Urinary bladder (tissue), 4 donors: Measurements from ENCODE around the gene IGF2BP3. TPM values are rescaled to one million over a fixed set of nuclear protein-coding genes. Genes with fewer than 3 reads are reported as not detected.

Experiments used
- DNase-seq: peaks from one replicate; pipeline ENCODE4 v3.0.0-alpha.2; 2015; ENCODE audit errors: extremely low spot score
- H3K27ac ChIP-seq: one replicate; pipeline ENCODE4 v1.5.1; 2013; ENCODE audit warnings: low read depth, mild to moderate bottlenecking, moderate library complexity
- H3K36me3 ChIP-seq: one replicate; pipeline ENCODE4 v1.6.1; 2013; ENCODE audit warnings: mild to moderate bottlenecking, moderate library complexity; ENCODE audit not compliant: insufficient read depth
- H3K4me1 ChIP-seq: one replicate; pipeline ENCODE4 v1.6.1; 2013; ENCODE audit warnings: mild to moderate bottlenecking, moderate library complexity; ENCODE audit not compliant: insufficient read depth
- H3K4me3 ChIP-seq: one replicate; pipeline ENCODE4 v1.5.1; 2013; ENCODE audit warnings: low read depth, low read length
- WGBS: extraction: QIAGEN DNeasy Blood & Tissue Kit; methylation state at CpG from one replicate; pipeline ENCODE4 v1.1.7; 2013; 5-methylcytosine and 5-hydroxymethylcytosine counted together
- polyA plus RNA-seq: library from polyadenylated mRNA; stranded (reverse); fragments of 200-250 nt; gene quantifications from one replicate; pipeline ENCODE4 v1.2.3, GENCODE V29; 2013
- small RNA-seq: library from RNA; depleted of rRNA; stranded (forward); fragments of <200 nt; gene quantifications from one replicate; pipeline ENCODE3, GENCODE V24; 2014
- total RNA-seq: library from RNA; depleted of rRNA; stranded (reverse); fragments of >200 nt; gene quantifications from one replicate; pipeline ENCODE4 v1.2.3, GENCODE V29; 2014
- donor health status: healthy with polysubstance abuse.
- donor health status: healthy.

Gene IGF2BP3
- total and polyA plus RNA-seq, 2 donors, result 0.27 to 65.7 TPM

DNA sequence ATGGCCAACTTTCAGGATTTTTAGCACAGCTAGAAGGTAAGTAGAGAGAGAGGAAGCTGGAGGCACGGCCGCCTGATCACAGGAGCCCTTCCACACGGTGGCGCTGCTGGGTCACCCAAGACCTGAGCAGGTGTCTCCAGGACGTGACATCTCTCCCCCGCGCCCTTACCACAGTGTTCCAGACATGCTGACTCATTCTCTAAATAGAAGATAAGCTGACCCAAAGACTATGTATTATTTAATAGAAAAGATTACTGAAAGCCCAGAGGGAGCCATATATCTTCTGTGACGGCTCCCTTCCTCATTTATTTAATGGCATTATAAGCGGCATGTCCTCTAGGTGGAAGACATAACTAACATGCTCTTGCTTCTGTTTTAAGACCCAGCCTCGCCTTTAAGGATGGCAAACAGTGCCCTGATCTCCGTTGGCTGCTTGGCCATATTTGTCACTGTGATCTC, 197.1 kb downstream of the IGF2BP3 start:
- no peak overlapping the region for H3K4me3 ChIP-seq
- 9% methylated on average over 11 of the region's 11 CpGs for WGBS
- peak; percentile 64 for DNase-seq
- no peak overlapping the region for H3K27ac ChIP-seq
- H3K36me3 ChIP-seq, result no peaks in the 10 kb centered on the region
- H3K4me1 ChIP-seq, result peaks cover 2% of the 10 kb centered on the region

DNA sequence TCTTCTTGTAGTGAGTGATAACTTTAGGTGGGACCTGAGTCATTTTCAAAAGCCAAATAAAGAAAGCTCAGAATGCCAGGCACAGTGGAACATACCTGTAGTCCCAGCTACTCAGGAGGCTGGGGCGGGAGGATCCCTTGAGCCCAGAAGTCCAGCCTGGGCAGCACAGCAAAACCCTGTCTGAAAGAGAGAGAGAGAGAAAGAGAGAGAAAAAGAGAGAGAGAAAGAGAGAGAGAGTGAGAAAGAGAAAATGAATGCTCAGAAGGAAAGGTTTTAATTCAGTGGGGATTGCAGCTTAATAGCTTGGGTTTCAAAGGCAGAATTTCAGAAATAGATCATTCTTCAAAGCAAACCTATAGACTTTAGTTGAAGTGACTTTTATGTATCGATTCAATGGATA, 198.0 kb downstream of the IGF2BP3 start:
- H3K36me3 ChIP-seq, result no peaks in the 10 kb centered on the region
- H3K27ac ChIP-seq, result no peak overlapping the region
- no peak for DNase-seq
- 94% methylated on average over 2 of the region's 2 CpGs for WGBS
- no peak overlapping the region for H3K4me3 ChIP-seq
- peaks cover 2% of the 10 kb centered on the region for H3K4me1 ChIP-seq

DNA sequence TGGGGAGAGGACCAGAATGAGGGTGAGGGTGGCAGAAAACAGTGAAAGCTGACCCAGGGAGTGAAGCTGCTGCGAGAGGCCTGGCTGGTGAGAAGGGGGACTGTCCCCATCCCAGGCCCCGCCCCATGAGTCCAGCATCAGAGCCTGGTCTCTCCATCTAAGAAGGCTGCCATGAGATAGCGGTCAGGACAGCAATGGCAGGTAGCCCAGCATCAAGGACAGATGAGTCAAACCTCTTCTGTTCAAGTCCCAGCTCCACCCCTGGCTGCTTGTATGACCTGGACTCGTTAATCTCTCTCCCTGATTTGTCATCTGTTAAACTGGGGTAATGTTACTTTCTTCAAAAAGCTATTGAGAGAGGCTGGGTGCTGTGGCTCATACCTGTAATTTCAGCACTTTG, 201.5 kb downstream of the IGF2BP3 start:
- Histone ChIP-seq H3K36me3 (peaks cover 2% of the 10 kb centered on the region), H3K4me1 (peaks cover 2% of the 10 kb centered on the region), H3K4me3 (no peak overlapping the region), H3K27ac (no peak overlapping the region)
- 82% methylated on average over 4 of the region's 4 CpGs for WGBS
- no peak for DNase-seq

DNA sequence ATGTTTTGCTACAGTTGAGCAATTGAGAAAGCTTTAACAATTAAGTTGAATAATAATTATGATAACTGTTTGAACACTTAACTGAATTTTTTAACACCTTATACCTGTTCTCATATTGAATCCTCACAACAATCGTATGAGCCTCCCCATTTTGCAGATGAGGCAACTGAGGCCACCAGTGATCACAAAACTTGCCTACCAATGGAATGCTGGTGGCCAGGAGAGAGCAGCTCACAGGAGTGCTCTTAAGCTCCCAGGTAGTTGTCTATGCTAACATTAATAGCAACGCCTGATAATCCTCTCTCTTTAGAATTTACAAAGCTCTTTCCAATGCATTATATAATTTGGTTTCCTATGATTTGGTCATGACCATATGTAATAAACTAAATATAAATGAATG, 202.1 kb downstream of the IGF2BP3 start:
- 96% methylated on average over 2 of the region's 2 CpGs for WGBS
- H3K36me3 ChIP-seq, result peaks cover 2% of the 10 kb centered on the region
- peaks cover 2% of the 10 kb centered on the region for H3K4me1 ChIP-seq
- H3K4me3 ChIP-seq, result no peak overlapping the region
- H3K27ac ChIP-seq, result no peak overlapping the region
- DNase-seq, result no peak

DNA sequence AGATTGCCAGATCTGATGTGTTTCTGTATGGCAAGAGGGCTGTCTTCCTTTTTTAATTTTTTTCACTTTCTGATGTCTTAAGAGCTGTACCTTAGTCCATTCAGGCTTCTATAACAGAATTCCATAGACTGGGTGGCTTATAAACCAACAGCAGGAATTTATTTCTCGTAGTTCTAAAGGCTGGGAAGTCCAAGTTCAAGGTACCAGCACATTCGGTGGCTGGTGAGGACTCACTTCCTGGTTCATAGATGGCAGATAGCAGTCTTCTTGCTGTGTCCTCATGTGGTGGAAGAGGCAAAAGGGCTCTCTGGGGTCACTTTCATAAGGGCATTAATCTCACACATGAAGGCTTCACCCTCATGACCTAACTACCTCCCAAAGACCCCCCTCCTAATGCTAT, 202.9 kb downstream of the IGF2BP3 start:
- 86% methylated on average over 2 of the region's 2 CpGs for WGBS
- Histone ChIP-seq H3K27ac (no peak overlapping the region), H3K4me1 (no peaks in the 10 kb centered on the region), H3K36me3 (peaks cover 2% of the 10 kb centered on the region), H3K4me3 (no peak overlapping the region)
- no peak for DNase-seq

DNA sequence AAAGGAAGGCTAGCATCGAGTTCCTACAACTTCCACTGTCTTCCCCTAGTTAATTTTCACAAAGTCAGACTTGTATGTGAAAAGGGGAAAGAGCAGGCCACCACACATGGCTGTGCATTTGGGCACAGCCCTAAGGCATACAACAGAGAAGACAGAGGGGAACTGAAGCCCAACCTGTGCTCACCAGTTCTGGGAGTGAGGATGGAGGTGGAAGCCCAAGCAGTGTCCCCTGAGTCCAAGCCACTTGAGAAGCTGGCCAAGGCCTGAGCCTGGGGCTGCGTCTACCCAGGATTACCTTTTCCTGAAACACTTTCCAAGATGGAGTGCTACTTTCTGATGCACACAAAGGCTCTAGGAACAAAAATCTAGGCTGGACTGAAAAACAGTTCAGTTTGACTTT, 203.4 kb downstream of the IGF2BP3 start:
- peaks cover 2% of the 10 kb centered on the region for H3K36me3 ChIP-seq
- no peaks in the 10 kb centered on the region for H3K4me1 ChIP-seq
- 80% methylated on average over 2 of the region's 2 CpGs for WGBS
- no peak overlapping the region for H3K4me3 ChIP-seq
- no peak overlapping the region for H3K27ac ChIP-seq
- no peak for DNase-seq

DNA sequence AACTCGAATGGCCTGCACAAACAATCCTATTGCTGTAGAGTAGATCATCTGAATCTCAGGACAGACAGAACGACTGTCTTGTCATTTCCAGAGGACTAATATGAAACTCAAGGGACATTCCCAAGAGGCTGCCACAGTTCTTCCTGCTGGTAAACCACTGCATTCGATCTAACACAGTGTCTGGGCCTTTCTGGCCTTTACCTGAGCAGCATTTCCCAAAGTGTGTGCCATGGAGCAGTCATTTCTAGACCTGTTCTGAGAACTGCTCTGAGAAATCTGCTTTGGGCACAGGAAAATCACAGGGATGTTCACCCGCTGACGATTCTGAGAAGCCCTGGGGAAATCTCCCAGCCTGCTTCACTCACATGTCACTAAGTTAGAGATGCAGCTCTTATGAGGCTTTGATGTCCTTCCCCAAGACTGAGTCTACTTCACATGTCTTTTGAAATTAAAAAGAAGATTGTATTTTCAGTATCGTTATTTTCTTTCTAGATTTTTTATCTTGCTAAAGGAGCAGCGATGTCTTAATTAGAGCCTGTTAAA, 205.3 kb downstream of the IGF2BP3 start:
- WGBS, result 77% methylated on average over 7 of the region's 7 CpGs

DNA sequence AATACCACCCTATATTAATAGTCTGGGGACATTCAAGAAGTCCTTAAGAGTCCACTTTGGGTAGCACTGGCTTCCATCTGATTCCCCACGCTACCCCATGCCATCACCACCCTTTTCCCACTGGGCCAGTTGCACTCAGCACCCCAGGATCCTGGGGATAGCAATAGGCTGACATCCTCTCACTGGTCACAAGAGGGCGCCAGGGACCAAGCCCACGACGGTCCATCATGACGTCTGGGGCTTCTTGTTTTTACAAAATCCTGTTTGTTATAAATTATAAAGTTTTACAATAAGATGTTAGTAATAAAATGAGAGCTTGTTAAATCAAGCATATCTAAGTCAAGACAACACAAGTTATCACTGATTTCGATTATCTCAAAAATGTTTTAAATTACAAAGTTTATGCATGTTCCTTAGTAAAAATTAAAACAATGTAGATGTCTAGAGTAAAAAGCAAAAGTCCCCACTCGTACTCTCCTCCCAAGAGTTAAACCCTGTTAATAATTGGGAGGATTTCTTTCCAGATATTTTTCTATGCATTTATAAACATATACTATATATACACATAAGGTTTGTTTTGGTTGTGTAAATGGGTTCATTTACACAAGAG, 208.3 kb downstream of the IGF2BP3 start:
- Histone ChIP-seq H3K4me3 (no peak overlapping the region), H3K4me1 (no peaks in the 10 kb centered on the region), H3K36me3 (peaks cover 2% of the 10 kb centered on the region), H3K27ac (no peak overlapping the region)
- no peak for DNase-seq
- 6% methylated on average over 7 of the region's 7 CpGs for WGBS

More for the DNA sequence above, 205.3 kb downstream of the IGF2BP3 start:
- no peak for DNase-seq
- Histone ChIP-seq H3K36me3 (peaks cover 2% of the 10 kb centered on the region), H3K4me3 (no peak overlapping the region), H3K27ac (no peak overlapping the region), H3K4me1 (no peaks in the 10 kb centered on the region)

DNA sequence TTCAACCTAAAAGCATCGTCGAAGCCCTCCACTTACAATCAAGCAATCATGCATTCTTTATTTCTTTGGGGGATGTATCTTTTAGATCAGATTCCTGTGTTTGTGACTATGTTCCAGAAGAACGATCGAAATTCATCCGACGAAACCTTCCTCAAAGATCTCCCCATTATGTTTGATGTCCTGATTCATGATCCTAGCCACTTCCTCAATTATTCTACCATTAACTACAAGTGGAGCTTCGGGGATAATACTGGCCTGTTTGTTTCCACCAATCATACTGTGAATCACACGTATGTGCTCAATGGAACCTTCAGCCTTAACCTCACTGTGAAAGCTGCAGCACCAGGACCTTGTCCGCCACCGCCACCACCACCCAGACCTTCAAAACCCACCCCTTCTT, 209.9 kb downstream of the IGF2BP3 start:
- Histone ChIP-seq H3K27ac (no peak overlapping the region), H3K36me3 (no peaks in the 10 kb centered on the region), H3K4me3 (no peak overlapping the region), H3K4me1 (no peaks in the 10 kb centered on the region)
- DNase-seq, result no peak
- WGBS, result 85% methylated on average over 10 of the region's 10 CpGs

Small RNA genes lying within 50 kb of the gene (small RNA-seq; reads per million reads assigned to genes)
- gene AC079780.1 (0.09 reads per million), gene RF00019 (not detected), gene RNU7-143P (not detected), gene SNORD65C (not detected)

Other genes starting within 250 kb of the IGF2BP3 start
- 48.1 TPM for gene GPNMB, start 223.7 kb downstream of the IGF2BP3 start, total RNA-seq
- 62.2 TPM for gene GPNMB, start 223.7 kb downstream of the IGF2BP3 start, polyA plus RNA-seq
- 42.8 TPM for gene MALSU1, start 171.2 kb downstream of the IGF2BP3 start, total RNA-seq
- 60.8 TPM for gene MALSU1, start 171.2 kb downstream of the IGF2BP3 start, polyA plus RNA-seq
- gene TRA2A, start 61.5 kb upstream of the IGF2BP3 start, total RNA-seq, result 86.5 TPM
- 64.1 TPM for gene TRA2A, start 61.5 kb upstream of the IGF2BP3 start, polyA plus RNA-seq
- 30.7 TPM for gene CCDC126, start 126.9 kb upstream of the IGF2BP3 start, total RNA-seq
- 10.1 TPM for gene CCDC126, start 126.9 kb upstream of the IGF2BP3 start, polyA plus RNA-seq
- gene FAM221A, start 209.7 kb upstream of the IGF2BP3 start, total RNA-seq, result 4.3 TPM
- gene FAM221A, start 209.7 kb upstream of the IGF2BP3 start, polyA plus RNA-seq, result 7.7 TPM
- gene STK31, start 239.7 kb upstream of the IGF2BP3 start, total RNA-seq, result 0.90 TPM
- gene STK31, start 239.7 kb upstream of the IGF2BP3 start, polyA plus RNA-seq, result 0.06 TPM